SU-DHL-6 (cell line): Measurements from ENCODE around the gene MMP20.

Source experiments
- CTCF ChIP-seq: fragments of 200-600 bp; sonication (generic); IDR thresholded peaks from one replicate; pipeline ENCODE4 v1.5.1; 2017; ENCODE audit warnings: antibody characterized with exemption, mild to moderate bottlenecking, low read length, moderate library complexity; ENCODE audit not compliant: insufficient read depth, poor library complexity, severe bottlenecking
- EZH2phosphoT487 ChIP-seq: fragments of 200-600 bp; sonication (generic), shearing (Covaris generic); conservative IDR thresholded peaks from 2 replicates; pipeline ENCODE4 v1.6.1; 2018; ENCODE audit warnings: mild to moderate bottlenecking, antibody characterized with exemption, low read length, moderate library complexity, mixed read lengths

GRCh38 chr11:102611291-102611690, 13.8 kb downstream of the MMP20 start:
- TF ChIP-seq CTCF (no peak), EZH2phosphoT487 (no peak)
